Activated CD8-positive, alpha-beta memory T cell treated with anti-CD3 and anti-CD28 coated beads, Interleukin-2, amount 50 U/mL, for 1 hour (primary cell): ENCODE data around the gene CCDC188.

Experiments used
- DNase-seq: peaks from one replicate; pipeline ENCODE4 v3.0.0-alpha.2; 2020; ENCODE audit errors: extremely low read depth

The CCDC188 gene

DNA sequence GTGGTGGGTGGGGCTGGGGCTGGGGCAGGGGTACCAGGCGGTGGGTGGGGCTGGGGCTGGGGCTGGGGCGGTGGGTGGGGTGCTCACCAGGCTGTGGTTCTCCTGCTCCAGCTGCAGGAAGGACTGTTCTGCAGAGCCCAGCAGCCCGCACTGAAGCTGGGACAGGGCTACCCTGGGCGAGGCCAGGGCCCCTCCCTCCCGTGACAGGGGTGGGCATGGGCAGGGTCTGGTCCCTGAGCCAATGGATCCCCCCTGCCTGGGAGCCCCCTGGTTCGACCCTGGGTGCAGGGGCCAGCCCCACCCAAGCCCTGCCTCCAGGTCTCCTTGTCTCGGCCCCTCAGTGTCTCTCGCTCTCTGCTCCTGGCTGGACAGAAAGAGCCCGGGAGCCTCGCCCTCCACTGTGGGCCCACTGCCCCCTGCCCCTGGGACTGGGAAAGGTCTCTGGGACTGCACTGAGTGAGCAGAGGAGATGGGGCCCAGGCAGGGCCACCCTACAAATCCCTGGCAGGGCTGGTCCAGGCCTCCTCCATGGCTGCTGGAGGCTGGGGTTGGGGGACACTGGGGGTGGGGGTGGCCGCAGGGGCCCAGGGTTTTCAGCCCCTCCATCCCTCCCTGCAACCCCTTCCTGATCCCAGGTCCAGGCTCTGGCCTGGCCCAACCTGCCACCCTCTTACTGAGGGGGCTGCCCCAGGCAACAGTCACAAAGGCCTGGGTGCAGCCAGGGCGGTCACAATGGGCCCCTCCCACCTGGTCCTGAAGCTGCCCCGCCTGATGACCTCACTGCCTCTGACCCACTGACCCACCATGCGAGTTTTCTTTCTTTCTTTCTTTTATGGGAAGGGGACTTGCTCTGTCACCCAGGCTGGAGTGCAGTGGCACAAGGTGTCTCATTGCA, at the start of gene CCDC188:
TSS of gene CCDC188 (minus strand) at position 675 of the 895 bp plus-strand sequence. CDS start at position 606, 69 bp downstream.
- DNase-seq = no peak

DNA sequence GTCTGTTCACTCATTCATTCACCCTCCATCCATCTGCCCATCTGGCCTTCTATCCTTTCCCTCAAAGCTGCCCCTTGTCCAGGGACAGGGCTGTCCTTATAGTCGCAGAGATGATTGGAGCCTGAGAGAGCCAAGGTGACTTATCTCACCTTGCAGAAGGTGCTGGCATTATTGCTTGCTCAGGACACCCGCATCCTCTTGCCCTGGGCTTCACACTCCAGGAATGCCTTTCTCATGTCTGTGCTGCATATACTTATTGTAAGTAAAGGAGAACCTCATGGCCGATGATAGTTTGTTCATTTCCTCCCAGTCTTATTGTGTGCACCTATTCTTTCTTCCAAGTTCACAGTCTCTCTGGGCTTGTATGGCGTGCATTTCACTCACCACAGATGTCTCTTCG, 49.1 kb upstream of the CCDC188 start:
- no peak for DNase-seq

DNA sequence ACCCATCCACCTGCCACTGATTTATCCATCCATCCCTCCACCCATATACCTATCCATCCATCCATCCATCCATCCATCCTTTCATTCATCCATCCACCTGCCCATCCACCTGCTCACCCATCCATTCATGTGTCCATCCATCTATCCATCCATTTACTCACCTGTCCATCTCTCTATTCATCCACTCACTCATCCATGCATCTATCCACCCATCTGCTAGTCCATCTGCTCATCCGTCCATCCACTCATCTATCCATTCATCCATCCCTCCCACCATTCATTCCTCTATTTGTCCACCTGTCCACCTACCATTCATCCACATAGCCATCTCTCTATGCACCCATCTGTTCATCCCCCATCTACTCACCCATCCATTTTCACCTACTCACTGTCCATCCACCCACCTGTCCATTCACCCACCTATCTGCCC, 48.6 kb upstream of the CCDC188 start:
- DNase-seq = no peak

DNA sequence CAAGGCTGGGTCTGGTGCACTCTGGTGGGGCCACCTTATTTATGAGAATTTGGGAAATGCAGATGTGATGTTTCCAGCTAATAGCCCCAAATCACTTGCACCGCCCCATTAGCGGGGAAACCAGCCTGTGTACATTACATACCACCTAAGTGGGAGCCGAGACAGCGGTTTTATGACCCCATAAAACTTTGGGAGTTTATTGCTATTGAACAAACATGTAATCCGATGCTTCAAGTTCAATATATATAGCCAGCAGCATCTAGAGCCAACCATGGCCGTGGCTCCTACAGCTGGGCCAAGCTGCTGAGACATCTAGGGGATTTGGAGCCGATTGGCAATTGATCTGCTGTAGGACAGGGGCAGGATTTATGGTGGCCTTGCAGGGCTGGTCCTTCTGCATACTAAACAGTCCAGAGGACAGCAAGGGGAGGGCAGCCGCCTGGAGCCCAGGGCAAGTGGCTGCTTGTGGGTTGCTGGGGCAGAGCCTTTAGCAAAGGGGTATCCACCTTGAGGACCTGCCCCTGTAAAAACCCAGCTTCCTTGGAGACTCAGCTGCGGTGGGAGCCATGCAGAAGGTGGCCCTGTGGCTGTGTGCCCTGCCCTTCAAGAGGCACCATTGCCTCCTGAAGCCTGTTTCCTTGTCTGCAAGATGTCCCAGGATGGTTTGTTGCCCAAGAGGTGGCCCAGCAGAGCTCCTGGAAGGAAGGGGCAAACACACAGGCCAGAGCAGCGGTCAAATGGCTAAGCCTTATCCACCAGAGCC, 47.9 kb upstream of the CCDC188 start:
- DNase-seq = no peak

DNA sequence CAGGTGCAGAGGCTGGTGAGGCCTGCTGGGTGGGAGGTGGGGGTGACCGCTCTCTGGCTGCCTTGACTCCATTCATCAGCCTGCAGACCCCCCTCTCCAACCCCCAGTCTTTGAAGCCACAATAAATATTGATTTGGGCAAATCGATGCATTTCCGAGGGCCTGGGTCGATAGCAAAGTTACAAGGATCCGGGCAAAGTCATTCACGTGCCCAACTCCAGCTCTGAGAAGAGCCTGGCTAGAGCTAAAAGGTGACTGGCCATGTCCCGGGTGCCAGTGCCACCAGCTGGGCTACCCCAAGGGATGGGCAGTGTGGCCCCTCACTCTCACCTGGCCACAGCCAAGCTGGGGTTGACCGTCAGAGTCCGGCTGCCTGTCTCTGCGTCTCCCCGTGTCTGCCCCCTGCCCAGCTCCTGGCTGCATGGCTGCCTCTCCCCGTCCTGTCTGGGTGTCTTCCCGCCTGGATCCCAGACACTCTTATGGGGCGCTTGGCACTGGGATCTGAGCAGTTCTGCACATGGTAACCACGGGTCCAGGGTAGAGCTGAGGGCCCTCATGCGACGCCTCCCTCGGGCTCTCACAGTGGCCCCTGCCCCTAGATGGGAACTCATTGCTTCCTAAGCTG, 46.7 kb upstream of the CCDC188 start:
- no peak for DNase-seq

DNA sequence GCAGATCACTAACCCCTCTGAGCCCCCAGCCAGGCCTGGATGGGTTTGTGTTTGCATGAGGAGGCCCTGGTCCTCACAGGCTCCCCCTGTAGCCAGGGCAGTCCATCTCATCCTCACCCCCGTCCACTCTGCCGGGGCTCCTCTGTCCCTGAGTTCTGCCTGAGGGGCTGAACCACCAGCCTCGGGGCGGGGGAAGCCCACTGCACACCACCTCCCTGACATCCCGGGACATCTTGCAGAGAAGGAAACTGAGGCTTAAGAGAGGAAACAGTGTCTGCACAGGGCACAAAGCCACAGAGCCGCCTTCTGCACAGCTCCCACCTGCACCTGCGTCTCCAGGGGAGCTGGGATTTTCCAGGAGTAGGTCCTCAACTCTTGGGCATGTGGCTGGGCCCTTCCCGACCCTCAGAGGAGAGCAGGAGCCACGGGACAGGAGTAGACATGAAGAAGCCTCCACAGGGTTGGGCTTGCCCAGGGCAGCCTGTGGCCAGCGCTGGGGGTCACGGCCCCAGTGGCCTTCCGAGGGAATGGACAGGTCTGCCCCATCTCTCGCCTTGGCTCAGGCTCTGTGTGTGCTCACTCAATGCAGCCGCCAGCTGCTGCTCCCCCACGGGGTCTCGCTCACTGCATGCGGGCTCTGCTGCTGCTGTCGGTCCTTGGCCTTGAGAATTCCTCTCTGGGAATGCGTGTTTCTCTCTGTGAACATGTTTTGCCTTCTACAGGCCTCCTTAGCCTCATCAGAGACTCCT, 45.4 kb upstream of the CCDC188 start:
- DNase-seq = no peak

DNA sequence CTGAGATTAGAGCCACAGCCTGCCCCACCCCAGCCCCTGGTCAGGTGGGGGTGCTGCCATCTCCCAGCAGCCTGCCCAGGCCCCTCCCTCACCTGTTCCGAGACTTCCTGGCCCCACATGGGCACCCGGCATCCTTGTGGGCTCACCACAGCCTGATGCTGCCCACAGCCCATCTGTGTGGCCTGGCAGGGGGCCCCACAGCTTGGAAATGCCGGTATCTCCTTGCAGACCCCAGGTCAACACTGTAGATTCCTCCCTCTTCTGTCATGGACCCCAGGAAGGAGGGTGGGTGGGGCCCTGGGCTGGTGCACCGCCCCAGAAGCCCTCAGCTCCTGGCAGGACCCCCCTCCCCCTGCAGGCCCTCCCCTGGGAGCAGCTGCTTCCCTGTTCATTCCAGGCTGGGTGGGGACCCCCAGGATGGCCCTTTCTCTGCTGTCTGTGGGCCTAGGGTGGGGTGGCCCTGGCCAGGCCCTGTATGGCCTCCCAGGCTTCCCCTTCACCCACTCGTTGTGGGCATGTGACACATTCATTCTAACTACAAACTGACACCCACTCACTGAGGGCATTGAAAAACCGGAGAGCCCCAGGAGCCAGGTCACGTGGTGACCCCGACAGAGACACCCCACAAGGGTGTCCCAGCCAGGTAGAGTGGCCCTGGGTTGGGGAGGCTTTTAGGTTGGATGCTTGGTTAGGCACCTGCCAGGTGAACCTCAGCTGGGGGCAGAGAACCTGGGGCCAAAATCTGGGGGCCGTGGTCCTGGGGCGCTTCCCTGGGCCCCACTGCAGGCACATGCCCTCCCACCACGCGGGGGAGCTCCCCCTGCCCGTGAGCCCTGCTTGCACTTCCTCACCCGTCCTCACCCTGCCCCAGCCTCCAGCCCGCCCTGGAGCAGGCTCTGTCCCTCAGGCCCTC, 44.1 kb upstream of the CCDC188 start:
- DNase-seq = no peak

DNA sequence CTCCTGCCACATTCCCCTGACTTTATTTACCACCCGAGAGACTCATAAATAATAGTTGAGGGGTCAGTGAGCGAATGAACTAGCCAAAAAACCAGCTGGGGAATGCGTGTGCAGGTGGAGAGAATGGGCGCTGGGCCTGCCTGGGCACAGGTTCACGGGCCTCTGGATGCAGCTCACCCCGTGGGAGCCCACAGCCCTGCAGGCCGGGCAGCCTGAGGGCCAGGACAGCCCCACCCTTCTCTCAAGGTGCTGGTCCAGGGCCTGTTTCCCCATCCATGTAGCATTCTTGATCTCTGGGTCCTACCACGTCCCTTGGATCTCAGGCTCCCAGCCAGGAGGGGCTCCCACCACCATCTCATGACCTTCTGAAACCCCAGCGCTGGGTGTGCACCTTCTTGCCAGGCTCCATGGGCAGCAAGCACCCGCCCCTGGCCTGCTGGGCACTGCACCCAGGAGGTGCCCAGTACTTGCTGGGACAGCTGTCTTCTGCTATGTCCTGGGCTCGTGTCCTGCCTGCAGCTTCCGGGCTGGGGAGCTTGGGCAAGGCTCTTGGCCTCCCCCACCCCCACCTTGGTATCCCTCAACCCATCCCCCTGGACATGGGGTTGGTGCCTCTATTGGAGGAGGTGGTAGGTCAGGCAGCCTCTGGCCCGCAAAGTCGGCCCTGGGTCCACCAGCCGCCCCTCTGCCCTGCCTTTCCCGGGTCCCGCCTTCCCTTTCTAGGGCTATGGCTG, 43.1 kb upstream of the CCDC188 start:
- DNase-seq = no peak

DNA sequence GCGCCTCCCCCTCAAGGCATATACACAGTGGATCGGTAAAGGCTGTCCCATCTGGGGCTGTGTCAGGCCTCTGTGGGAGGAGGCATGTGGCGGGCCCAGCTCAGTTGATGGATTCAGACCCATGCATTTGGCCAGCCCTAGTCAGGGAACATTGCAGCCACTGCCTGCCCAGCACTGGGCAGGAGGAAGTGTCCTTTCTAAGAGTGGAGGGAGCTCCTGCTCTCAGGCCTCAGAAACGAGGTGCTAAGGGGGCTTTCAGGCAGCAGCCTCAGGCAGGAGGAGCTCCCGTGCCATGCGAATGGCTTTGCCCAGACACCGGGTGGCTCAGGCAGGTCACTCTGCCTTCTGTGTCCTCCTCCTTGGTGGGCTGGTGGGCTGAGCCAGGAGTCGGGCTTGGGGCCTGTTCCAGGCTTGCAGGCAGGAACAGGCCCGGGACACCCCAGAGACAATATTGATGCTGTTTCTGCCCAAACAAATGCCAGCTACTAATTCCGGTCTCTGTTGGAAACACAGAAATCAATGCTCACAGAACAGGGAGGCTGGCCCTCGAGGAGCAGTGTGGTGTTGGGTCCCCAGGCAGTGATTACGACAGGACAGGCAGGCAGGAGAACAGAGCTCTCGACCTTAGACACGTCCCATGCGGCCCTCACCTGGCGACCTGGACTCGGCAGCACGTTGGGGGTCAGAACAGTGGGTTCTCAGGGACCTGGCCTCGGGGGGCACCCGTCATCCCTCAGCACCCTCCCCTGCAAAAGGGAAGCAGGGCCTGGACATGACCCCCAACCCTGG, 42.3 kb upstream of the CCDC188 start:
- DNase-seq = no peak

DNA sequence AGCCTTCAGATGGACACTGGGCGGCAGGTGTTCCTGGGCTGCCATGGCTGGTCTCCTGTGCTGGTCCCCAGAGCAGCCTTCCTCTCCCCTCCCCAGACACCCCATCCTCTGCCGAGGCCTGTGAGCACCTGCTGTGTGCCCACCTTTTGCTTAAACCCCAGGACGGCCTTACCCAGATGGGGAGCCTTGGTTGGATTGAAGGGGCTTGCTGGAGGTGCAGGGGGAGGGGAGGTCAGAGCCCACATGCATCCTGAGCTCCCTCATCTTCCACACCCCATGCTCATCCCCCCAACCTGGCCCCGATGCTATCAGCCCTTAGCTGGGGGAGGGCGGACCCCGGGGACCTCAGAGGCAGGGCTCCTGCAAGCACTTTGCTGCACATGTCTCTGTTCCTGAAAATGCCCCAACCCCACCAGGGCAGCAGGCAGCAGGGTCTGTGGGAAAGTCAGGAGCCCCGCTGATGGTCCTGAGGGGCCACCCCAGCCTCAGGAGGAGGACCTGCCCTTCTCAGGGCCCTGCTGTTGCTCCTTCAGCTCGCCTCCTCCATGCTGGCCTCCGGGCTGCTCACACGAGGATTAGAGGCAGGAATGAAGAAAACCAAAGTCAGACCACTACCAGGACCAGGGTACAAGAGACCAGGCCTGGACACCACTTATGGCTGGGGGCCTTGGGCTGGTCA, 41.6 kb upstream of the CCDC188 start:
- no peak for DNase-seq

DNA sequence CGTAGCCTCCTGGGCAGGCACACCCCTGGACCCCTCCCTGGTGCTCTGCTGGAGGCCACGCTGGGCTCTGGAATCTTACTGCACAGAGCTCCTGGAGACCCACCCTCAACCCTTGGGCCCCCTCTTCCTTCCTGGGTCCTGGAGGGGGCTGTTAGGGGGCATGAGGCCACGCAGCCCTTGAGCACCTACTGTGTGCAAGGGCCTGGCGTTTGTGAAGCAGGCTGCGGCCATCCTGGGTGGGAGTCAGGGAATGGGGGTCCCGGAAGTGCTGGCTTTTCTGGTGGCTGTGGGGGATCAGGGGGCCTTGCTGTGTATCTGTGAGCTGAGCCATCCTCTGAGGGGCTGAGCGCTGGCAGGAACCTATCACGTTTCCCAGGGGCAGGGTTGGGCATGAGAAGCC, 40.9 kb upstream of the CCDC188 start:
- no peak for DNase-seq

DNA sequence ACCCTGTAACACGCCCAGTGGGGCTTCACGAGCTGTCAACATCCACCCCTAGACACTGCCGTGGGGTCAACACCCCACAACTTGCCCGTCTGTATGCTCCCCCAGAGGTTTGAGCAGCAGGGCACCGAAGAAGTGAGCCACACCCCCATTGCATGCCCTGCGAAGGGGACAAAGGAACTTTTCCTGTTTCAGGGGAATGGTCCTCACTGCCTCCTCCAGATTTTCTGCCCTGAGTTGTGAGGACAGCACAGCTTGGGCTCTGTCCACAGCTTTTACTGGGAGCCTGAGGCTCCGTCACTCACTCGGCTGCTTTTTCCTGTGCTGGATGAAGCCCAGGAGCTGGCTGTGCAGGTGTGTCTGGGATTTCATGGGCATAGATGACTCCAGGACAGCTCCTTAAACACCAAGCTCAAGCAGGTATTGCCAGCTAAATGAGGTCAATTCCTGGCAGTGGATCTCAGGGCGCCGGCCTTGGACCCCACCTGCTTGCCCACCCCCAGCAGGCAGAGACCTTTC, 40.2 kb upstream of the CCDC188 start:
- no peak for DNase-seq

DNA sequence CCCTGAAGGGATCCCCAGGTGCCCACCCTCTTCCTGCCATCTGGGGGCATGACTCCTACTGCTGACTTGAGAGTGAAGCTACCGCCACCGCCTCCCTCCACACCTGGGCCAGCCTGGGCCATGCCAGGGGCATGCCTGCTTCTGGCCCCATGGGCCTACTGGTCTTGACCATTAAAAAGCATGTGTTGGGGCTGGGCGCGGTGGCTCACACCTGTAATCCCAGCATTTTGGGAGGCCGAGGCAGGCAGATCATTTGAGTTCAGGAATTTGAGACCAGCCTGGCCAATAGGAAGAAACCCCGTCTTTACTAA, 37.7 kb upstream of the CCDC188 start:
- DNase-seq = no peak

DNA sequence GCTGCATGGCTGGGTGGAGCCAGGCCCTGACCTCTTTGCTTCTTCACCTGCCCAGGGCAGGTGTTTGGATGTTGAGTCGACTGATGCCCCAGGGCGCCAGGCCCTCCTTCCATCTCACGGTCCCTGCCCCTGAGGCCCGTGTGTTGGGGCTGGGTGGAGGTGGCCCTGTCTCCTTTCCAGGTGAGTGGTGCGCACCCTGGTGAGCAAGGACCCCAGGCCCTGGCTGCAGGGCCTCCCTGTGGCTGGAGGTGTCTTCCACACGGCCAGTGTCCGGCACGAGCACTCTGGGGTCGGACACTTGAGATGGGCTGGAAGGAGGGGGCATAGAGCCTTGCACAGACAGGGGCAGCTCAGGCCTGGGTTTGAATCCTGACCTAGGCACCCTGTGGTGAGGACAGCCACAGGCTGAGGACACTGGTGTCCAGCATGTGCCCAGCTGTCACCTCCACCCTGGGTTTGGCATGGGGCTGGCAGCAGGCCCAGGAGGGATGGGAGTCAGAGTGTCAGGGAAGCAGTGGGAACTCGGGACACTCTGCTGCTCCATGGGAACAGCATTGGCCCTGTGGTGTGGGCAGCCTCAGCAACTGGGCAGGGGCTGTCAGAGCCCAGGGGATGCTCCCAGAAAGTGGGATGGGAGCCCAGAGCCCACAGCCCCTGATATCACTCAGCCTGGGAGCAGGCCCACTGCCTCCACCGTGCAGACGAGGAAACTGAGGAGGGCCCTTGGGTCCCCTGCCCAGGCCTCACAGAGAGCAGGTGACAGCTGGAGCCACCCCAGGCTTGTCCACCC, 37.1 kb upstream of the CCDC188 start:
- no peak for DNase-seq

DNA sequence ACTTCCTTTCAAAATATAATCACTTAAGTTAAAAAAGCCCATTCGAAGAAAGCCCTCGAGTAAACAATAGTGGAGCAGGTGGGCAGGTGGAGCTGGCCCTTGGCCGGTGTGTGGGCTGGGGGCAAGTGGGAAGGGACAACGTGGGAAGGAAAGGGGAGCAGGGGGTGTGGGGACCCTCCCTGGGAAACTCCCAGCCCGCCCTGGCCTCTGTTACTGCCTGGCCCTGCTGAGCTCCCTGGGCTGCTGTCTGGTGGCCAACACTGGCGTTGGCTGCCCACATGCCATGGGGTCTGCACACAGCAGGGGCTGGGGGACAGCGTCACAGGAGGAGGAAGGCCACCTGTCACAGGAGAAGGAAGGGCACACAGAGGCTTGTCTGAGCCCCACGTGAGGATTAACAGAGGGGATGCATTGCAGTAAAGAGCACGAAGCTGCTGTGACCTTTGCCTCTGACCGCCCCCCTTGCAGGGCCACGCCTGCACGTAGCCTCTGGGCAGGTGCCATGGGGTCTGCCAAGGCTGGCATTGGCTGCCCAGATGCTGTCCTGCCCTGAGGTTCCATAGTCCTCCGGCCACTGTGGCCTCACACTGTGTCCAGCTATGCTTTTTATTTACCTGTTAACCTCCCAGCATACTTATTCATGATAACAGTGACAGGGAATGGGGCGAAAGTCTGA, 36.2 kb upstream of the CCDC188 start:
- DNase-seq = no peak

DNA sequence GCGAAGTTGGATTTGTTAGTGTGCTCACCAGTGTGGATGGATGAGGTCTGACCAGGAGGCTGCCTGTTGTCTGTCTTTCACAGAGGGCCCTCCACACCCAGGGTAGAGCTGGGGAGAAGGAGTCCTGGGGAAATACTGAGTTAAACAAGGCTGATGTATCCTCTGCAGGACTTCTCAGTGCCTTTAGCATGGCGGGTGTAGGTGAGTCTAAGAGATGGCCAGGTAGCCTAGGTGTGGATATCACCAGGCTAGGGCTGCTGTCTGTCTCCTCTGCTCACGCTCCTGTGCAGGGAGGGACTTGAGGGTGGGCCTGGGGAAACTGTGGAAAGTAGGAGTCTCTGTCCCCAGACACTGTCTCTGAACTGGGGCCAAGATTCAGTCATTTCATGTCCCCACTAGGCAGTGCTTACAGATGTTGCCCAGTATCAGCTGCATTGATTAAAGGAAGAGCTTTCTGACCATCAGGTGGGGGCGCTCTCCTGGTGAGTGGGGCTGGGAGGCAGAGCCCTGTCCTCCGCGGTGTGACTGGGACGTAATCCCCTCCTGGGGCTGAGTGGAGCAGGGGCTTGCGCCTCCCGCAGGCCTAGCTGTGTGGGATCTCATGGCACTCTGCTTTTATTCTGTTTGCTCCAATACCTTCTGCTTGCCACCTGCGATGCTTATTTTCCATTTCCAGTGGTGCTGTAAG, 35.5 kb upstream of the CCDC188 start:
- no peak for DNase-seq

DNA sequence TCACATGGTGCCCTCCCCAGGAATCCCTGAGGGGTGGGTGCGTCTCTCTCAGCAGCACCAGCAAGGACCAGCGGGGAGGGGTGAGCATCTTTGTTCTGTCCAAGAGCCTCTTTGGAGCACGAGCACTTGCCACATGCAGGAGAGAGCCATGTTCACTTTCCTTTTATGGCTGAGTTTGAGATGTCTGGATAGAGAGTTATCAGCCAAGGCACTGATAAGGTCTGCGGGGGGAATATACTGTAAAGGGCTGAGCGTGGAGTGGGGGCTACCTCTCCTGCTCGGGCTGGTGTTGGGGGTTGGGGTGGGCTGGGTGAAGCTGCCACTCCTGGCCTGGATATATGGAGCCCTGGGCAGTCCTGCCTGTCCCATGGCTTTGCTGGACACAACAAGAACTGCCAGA, 34.9 kb upstream of the CCDC188 start:
- no peak for DNase-seq
